ENCODE data around the gene P2RY2.
"Not testable (repeated sequence)": the region's sequence is repeated elsewhere in the genome, so short reads cannot be mapped to it uniquely, and the experiment has no call there.

P2RY2 gene

DNA sequence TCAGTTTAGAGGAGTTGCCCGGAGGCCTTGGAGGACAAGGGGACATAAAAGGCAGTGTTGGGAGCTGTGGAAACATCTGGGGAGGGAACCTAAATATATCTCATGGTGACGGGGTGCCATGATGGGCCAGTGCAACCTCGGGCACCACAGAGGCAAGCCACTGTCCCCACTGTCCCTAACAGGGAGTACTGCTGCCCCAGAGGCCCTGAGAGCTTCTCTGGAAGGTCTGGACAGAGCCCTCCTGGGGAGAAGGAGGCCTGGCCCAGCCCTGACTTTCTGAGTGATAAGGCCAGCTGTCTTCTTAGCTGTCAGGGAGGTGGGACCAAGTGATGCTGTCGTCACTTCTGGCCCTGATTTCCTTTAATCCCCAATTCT lies 48.6 kb downstream of the P2RY2 start:
- Histone ChIP-seq H3K4me1 (ENCODE audit: control insufficient read depth in 2 of 2, insufficient read depth in 2 of 2, low read length in 2 of 2) (peaks cover 12 to 14% of the 10 kb centered on the region in 2 donors), H3K27me3 (ENCODE audit: control insufficient read depth in 2 of 2, insufficient read depth in 2 of 2, low read length in 2 of 2) (peaks cover 12 to 16% of the 10 kb centered on the region in 2 donors), H3K27ac (ENCODE audit: low read depth in 2 of 2, low read length in 2 of 2) (no peak overlapping the region), H3K9ac (ENCODE audit: low read depth in 1 of 2, low read length in 2 of 2) (no peak overlapping the region), H3K36me3 (ENCODE audit: control insufficient read depth in 2 of 2, insufficient read depth in 2 of 2, low read length in 2 of 2) (no peaks in the 10 kb centered on the region), H3K4me3 (ENCODE audit: low read length in 2 of 2) (no peak overlapping the region), H3K9me3 (ENCODE audit: control insufficient read depth in 2 of 2, low read length in 2 of 2) (no peaks in the 10 kb centered on the region)

DNA sequence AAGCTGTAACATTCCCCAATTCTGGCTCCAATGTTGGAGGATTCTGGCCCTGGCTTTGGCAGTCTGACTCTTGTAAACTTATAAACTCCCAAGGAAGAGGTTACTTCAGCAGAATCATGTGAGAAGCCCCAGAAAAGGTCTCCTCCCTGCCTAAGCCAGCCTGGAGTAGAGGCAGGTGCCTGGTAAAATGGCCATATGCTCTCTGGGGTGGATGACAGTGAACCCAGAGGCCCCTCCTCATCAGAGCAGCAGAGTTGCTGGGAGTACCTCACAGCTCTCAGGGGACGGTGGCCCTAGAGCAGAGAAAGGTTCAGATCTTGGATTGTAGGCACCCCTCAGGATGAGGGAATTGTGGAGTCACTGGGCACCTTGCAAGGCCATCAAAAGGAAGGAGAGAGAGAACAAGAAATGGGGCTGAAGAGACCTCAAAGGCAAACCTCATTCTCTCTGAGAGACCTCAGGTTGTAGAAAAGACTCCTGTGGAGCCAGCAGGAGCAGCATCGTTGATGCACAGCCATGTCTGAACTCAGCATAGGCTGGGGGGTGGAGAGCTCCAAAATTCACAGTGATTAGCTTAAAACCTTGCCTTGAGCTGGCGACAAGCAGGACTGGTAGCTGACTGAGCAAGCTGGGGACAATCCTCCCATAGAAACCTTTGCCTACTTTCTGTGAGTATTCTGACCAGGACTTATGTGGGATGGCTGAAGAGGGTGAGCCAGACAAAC lies 49.2 kb downstream of the P2RY2 start:
- H3K4me3 ChIP-seq (ENCODE audit: low read length in 2 of 2), result no peak overlapping the region
- H3K27me3 ChIP-seq (ENCODE audit: control insufficient read depth in 2 of 2, insufficient read depth in 2 of 2, low read length in 2 of 2), result peaks cover 12 to 16% of the 10 kb centered on the region in 2 donors
- H3K9me3 ChIP-seq (ENCODE audit: control insufficient read depth in 2 of 2, low read length in 2 of 2), result no peaks in the 10 kb centered on the region
- no peak overlapping the region for H3K9ac ChIP-seq (ENCODE audit: low read depth in 1 of 2, low read length in 2 of 2)
- peaks cover 12 to 14% of the 10 kb centered on the region in 2 donors for H3K4me1 ChIP-seq (ENCODE audit: control insufficient read depth in 2 of 2, insufficient read depth in 2 of 2, low read length in 2 of 2)
- H3K27ac ChIP-seq (ENCODE audit: low read depth in 2 of 2, low read length in 2 of 2), result no peak overlapping the region
- H3K36me3 ChIP-seq (ENCODE audit: control insufficient read depth in 2 of 2, insufficient read depth in 2 of 2, low read length in 2 of 2), result no peaks in the 10 kb centered on the region

DNA sequence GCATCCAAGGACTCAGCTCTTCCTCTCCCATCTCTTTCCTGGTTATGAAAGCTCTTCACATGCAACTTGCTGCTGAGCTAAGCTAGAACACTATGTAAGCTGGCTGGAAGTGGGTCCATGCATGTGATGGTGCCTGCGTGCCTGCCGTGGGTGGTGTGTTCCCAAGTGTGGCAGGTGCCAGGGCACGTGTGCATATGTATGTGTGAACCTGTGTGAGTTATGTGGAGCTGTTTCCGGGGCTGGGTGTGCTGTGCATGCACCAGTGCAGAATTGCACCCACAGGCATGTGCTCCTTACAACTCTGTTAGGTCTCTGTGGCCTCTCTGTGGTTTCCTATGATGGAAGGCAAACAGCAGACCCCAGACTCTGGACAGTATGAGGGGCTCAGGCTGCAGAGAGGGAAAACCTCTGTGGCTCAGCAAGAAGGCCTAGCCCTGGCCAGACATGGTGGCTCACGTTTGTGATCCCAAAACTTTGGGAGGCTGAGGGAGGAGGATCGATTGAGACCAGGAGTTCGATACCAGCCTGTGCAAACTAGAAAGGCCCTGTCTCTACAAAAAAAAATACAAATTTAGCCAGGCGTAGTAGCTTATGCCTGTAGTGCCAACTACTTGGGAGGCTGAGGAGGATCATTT lies 49.9 kb downstream of the P2RY2 start:
- Histone ChIP-seq H3K27me3 (ENCODE audit: control insufficient read depth in 2 of 2, insufficient read depth in 2 of 2, low read length in 2 of 2) (peaks cover 12% of the 10 kb centered on the region in 2 donors), H3K27ac (ENCODE audit: low read depth in 2 of 2, low read length in 2 of 2) (no peak overlapping the region), H3K9me3 (ENCODE audit: control insufficient read depth in 2 of 2, low read length in 2 of 2) (no peaks in the 10 kb centered on the region), H3K4me3 (ENCODE audit: low read length in 2 of 2) (no peak overlapping the region), H3K9ac (ENCODE audit: low read depth in 1 of 2, low read length in 2 of 2) (no peak overlapping the region), H3K4me1 (ENCODE audit: control insufficient read depth in 2 of 2, insufficient read depth in 2 of 2, low read length in 2 of 2) (peaks cover 12 to 14% of the 10 kb centered on the region in 2 donors), H3K36me3 (ENCODE audit: control insufficient read depth in 2 of 2, insufficient read depth in 2 of 2, low read length in 2 of 2) (no peaks in the 10 kb centered on the region)

DNA sequence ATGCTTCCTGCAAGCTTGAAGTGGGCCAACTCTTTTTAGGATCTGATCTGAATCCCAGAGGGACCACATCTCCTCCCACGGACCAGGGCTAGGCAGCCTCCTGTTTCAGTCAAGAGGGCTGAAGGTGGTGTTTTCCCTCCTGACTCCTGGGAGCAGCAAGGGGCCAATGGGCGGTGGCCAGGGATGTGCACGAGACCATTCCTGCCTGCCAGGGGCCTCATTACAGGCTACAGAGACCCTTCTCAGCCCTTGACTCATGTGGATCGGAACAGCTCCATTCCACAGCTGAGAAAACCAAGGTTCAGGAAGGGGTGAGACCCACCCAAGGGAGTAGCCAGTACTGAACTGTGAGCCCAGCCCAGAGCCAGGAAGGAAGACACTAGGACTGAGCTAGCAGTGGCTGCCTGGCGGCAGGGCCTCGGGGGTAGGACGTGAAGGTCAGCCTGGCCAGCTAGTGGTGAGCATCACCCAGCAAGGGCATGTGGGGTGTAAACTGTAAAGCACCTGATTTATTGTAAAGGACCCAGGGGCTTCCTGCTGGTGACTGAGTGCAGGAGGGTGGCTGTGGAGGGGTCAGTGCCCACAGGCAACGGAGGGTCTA lies 50.7 kb downstream of the P2RY2 start:
- H3K9ac ChIP-seq (ENCODE audit: low read depth in 1 of 2, low read length in 2 of 2), result no peak overlapping the region
- no peak overlapping the region for H3K4me3 ChIP-seq (ENCODE audit: low read length in 2 of 2)
- H3K27me3 ChIP-seq (ENCODE audit: control insufficient read depth in 2 of 2, insufficient read depth in 2 of 2, low read length in 2 of 2), result peaks cover 5 to 7% of the 10 kb centered on the region in 2 donors
- no peaks in the 10 kb centered on the region for H3K36me3 ChIP-seq (ENCODE audit: control insufficient read depth in 2 of 2, insufficient read depth in 2 of 2, low read length in 2 of 2)
- no peaks in the 10 kb centered on the region for H3K9me3 ChIP-seq (ENCODE audit: control insufficient read depth in 2 of 2, low read length in 2 of 2)
- no peak overlapping the region for H3K27ac ChIP-seq (ENCODE audit: low read depth in 2 of 2, low read length in 2 of 2)
- H3K4me1 ChIP-seq (ENCODE audit: control insufficient read depth in 2 of 2, insufficient read depth in 2 of 2, low read length in 2 of 2), result peaks cover 12 to 14% of the 10 kb centered on the region in 2 donors

DNA sequence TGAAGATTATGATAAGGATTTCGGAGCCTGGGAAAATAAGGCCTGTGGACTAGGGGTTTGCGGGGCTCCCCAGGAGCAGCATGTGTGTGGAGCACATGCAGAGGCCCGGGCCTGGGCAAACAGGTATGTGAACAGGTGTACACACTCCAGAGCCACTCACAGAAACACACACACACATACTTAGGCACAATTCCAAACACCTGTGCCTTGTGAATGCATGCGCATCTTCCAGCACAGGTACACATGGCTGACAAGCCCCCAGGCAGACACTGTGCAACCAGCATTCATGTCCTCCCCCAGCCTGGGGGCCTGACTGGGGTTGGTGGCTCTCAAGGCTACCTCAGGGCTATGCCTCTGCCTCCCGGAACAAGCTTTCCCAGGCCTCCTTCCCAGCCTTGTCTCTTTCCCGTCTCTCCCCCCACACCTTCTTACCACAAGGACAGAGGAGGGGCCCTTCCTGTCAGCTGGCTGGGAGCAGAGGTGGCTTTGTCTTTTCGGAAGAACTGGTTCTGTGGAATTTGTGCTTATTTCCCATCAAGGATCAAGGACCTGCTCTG lies 51.5 kb downstream of the P2RY2 start:
- Histone ChIP-seq H3K9me3 (ENCODE audit: control insufficient read depth in 2 of 2, low read length in 2 of 2) (no peaks in the 10 kb centered on the region), H3K36me3 (ENCODE audit: control insufficient read depth in 2 of 2, insufficient read depth in 2 of 2, low read length in 2 of 2) (no peaks in the 10 kb centered on the region), H3K4me1 (ENCODE audit: control insufficient read depth in 2 of 2, insufficient read depth in 2 of 2, low read length in 2 of 2) (peaks cover 12 to 14% of the 10 kb centered on the region in 2 donors), H3K4me3 (ENCODE audit: low read length in 2 of 2) (no peak overlapping the region), H3K27me3 (ENCODE audit: control insufficient read depth in 2 of 2, insufficient read depth in 2 of 2, low read length in 2 of 2) (peaks cover 5% of the 10 kb centered on the region in 2 donors), H3K27ac (ENCODE audit: low read depth in 2 of 2, low read length in 2 of 2) (no peak overlapping the region), H3K9ac (ENCODE audit: low read depth in 1 of 2, low read length in 2 of 2) (no peak overlapping the region)

DNA sequence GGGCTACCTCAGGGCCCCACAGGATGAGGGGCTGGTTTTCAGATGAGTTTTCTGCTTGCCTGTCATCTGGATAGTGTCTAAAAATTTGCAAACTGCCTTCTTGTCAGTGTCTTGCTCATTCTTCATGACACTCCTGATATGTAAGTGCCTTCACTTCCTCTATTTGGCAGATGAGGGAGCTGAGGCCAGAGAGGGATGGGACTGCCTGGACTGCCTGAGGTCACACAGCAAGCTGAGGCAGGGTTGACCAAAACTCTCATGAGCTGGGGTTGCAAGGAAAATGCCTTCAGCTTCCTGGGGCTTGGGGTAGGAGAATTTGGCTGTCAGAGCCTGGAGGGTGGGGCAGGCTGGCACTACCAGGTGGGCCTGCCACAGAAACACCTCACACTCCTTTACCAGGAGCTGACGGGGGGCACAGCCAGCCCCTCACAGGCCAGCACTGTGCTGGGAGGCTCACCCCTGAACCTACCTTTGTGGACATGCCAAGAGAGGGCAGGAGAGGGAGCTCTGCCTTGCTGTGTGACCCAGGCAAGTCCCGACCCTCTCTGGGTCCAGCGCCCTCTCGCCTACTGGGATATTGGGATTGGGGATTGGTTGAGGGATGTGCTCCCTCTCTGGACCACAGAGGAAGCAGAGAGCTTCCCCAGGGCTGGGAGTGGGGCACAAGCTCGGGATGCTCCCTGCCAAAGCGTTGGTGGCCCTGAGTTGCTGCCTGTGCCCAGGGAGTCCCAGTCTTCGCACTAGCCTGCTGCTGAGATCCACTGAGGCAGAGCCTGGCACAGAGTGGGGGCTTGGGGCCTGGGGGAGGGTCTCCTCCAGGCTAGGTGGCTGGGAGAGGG lies 52.2 kb downstream of the P2RY2 start:
- Histone ChIP-seq H3K27ac (ENCODE audit: low read depth in 2 of 2, low read length in 2 of 2) (no peak overlapping the region), H3K9me3 (ENCODE audit: control insufficient read depth in 2 of 2, low read length in 2 of 2) (no peaks in the 10 kb centered on the region), H3K27me3 (ENCODE audit: control insufficient read depth in 2 of 2, insufficient read depth in 2 of 2, low read length in 2 of 2) (no peaks in the 10 kb centered on the region), H3K4me1 (ENCODE audit: control insufficient read depth in 2 of 2, insufficient read depth in 2 of 2, low read length in 2 of 2) (peaks cover 12 to 14% of the 10 kb centered on the region in 2 donors), H3K9ac (ENCODE audit: low read depth in 1 of 2, low read length in 2 of 2) (no peak overlapping the region), H3K36me3 (ENCODE audit: control insufficient read depth in 2 of 2, insufficient read depth in 2 of 2, low read length in 2 of 2) (no peaks in the 10 kb centered on the region), H3K4me3 (ENCODE audit: low read length in 2 of 2) (no peak overlapping the region)

GRCh38 chr11:73270855-73271477 lies 52.9 kb downstream of the P2RY2 start:
- Histone ChIP-seq H3K27ac (ENCODE audit: low read depth in 2 of 2, low read length in 2 of 2) (peak overlapping the region in 1 of 2 donors; percentile 16), H3K36me3 (ENCODE audit: control insufficient read depth in 2 of 2, insufficient read depth in 2 of 2, low read length in 2 of 2) (no peaks in the 10 kb centered on the region), H3K4me3 (ENCODE audit: low read length in 2 of 2) (no peak overlapping the region), H3K27me3 (ENCODE audit: control insufficient read depth in 2 of 2, insufficient read depth in 2 of 2, low read length in 2 of 2) (no peaks in the 10 kb centered on the region), H3K4me1 (ENCODE audit: control insufficient read depth in 2 of 2, insufficient read depth in 2 of 2, low read length in 2 of 2) (peaks cover 12 to 14% of the 10 kb centered on the region in 2 donors), H3K9ac (ENCODE audit: low read depth in 1 of 2, low read length in 2 of 2) (no peak overlapping the region), H3K9me3 (ENCODE audit: control insufficient read depth in 2 of 2, low read length in 2 of 2) (no peaks in the 10 kb centered on the region)

DNA sequence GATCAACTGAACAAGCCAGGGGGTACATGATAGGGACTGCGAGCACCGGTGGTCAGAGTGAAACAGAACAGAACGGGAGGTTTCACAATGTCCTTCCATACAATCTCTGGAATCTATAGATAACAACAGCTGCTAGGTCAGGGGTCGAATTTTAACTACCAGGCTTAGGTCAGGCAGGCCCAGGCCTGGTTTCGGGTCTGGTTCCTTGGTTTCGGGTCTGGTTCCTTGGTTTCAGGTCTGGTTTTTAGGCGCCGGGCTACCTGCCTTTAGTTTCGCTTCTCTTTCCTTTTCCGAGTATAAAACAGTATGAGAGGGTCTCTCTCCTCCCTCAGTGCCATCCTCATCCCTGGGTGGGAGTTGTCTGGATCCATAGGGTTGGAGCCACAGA lies 53.4 kb downstream of the P2RY2 start:
- H3K4me1 ChIP-seq (ENCODE audit: control insufficient read depth in 2 of 2, insufficient read depth in 2 of 2, low read length in 2 of 2), result peaks cover 12 to 14% of the 10 kb centered on the region in 2 donors
- peak overlapping the region in 1 of 2 donors; percentile 16 for H3K27ac ChIP-seq (ENCODE audit: low read depth in 2 of 2, low read length in 2 of 2)
- H3K27me3 ChIP-seq (ENCODE audit: control insufficient read depth in 2 of 2, insufficient read depth in 2 of 2, low read length in 2 of 2); H3K4me3 ChIP-seq (ENCODE audit: low read length in 2 of 2); H3K9me3 ChIP-seq (ENCODE audit: control insufficient read depth in 2 of 2, low read length in 2 of 2); H3K36me3 ChIP-seq (ENCODE audit: control insufficient read depth in 2 of 2, insufficient read depth in 2 of 2, low read length in 2 of 2); H3K9ac ChIP-seq (ENCODE audit: low read depth in 1 of 2, low read length in 2 of 2): not testable (repeated sequence)

DNA sequence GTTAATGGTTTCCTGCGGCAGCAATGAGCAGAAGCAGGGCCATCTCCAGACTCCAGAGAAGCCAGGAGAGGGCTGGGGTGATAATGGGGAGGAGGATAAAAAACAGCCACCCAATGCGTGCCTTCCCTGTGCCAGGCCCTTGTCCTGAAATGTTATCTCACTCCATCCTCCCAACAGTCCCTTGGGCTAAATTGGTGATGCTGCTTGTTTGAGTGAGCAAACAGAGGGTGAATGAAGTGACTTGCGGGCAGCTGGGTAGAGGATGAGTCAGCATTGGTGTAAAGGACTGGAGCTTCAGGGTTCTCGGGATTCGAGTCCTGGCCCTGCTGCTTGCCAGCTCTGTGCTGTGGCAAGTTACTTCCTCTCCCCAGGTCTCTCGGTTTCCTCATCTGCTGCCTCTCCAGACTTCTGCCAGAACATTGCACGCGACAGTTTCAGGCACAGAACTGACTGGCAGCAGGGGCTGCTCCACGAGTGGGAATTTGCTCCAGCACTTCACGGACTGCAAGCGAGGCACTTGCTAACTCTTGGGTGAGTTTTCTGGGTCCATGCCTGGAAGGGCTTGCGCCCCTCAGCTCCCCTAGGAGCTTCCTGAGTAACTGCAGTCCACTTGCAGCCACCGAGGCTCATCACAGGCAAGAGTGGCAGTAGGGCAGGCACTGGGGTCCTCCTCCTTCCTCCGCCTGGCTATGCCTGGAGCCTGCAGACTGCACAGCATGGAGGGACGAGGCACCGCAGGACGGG lies 54.0 kb downstream of the P2RY2 start, which contains the start of gene P2RY6:
TSS of gene P2RY6 (plus strand) at position 403 of the 744 bp plus-strand sequence. CDS start 24,181 bp downstream, outside the sequence.
- Histone ChIP-seq H3K9ac (ENCODE audit: low read depth in 1 of 2, low read length in 2 of 2) (peak within 1 kb of the TSS in 1 of 2 donors; percentile 17), H3K9me3 (ENCODE audit: control insufficient read depth in 2 of 2, low read length in 2 of 2) (no peaks in the 10 kb centered on the region), H3K4me3 (ENCODE audit: low read length in 2 of 2) (peak within 1 kb of the TSS in 1 of 2 donors; percentile 42), H3K27me3 (ENCODE audit: control insufficient read depth in 2 of 2, insufficient read depth in 2 of 2, low read length in 2 of 2) (no peaks in the 10 kb centered on the region), H3K27ac (ENCODE audit: low read depth in 2 of 2, low read length in 2 of 2) (peak within 1 kb of the TSS; percentile 40 to 43), H3K4me1 (ENCODE audit: control insufficient read depth in 2 of 2, insufficient read depth in 2 of 2, low read length in 2 of 2) (peaks cover 12 to 14% of the 10 kb centered on the region in 2 donors), H3K36me3 (ENCODE audit: control insufficient read depth in 2 of 2, insufficient read depth in 2 of 2, low read length in 2 of 2) (no peaks in the 10 kb centered on the region)

Data from mucosa of rectum (tissue), 2 donors.